NCI-H82 treated with DMSO at 0.1 percent for 48 hours (cell line): ENCODE measurements around the gene PPM1H.

Experiments
- DNase-seq: peaks from one replicate; lab custom pipeline; 2025; ENCODE audit not compliant: unreplicated experiment; lab: John Stamatoyannopoulos, UW

The PPM1H gene

GRCh38 chr12:62802321-62802720, 132.6 kb downstream of the PPM1H start:
- no peak for DNase-seq

- DNase-seq = no peak
Measured at GRCh38 chr12:62801796-62802195, 133.2 kb downstream of the PPM1H start.

- no peak for DNase-seq
Measured at GRCh38 chr12:62800707-62801400, 134.1 kb downstream of the PPM1H start.

- no peak for DNase-seq
Measured at GRCh38 chr12:62799766-62800406, 135.1 kb downstream of the PPM1H start.

- peak; percentile 60 for DNase-seq
Measured at GRCh38 chr12:62799126-62799736, 135.7 kb downstream of the PPM1H start.

GRCh38 chr12:62794218-62794583, 140.7 kb downstream of the PPM1H start:
- no peak for DNase-seq

GRCh38 chr12:62793256-62794217, 141.4 kb downstream of the PPM1H start:
- peak; percentile 98 for DNase-seq

- no peak for DNase-seq
Measured at GRCh38 chr12:62792236-62792870, 142.6 kb downstream of the PPM1H start.

GRCh38 chr12:62789851-62790250, 145.1 kb downstream of the PPM1H start:
- DNase-seq = no peak

GRCh38 chr12:62787611-62788010, 147.3 kb downstream of the PPM1H start:
- DNase-seq = no peak

GRCh38 chr12:62787023-62787422, 147.9 kb downstream of the PPM1H start:
- DNase-seq = no peak

GRCh38 chr12:62785941-62786559, 148.9 kb downstream of the PPM1H start:
- DNase-seq = no peak

GRCh38 chr12:62784576-62784975, 150.4 kb downstream of the PPM1H start:
- DNase-seq = no peak

- DNase-seq = no peak
Measured at GRCh38 chr12:62783881-62784280, 151.1 kb downstream of the PPM1H start.

- DNase-seq = no peak
Measured at GRCh38 chr12:62781136-62781880, 153.6 kb downstream of the PPM1H start.

GRCh38 chr12:62779488-62779887, 155.5 kb downstream of the PPM1H start:
- DNase-seq = no peak

- DNase-seq = no peak
Measured at GRCh38 chr12:62778187-62778586, 156.8 kb downstream of the PPM1H start.

- DNase-seq = no peak
Measured at GRCh38 chr12:62776997-62777396, 158.0 kb downstream of the PPM1H start.

GRCh38 chr12:62776575-62776974, 158.4 kb downstream of the PPM1H start:
- no peak for DNase-seq

GRCh38 chr12:62774794-62775193, 160.2 kb downstream of the PPM1H start:
- no peak for DNase-seq
